ENCODE measurements around the gene RPS18. TPM values are rescaled to one million over a fixed set of nuclear protein-coding genes. Genes with fewer than 3 reads are reported as not detected.

The RPS18 gene
- total RNA-seq, 2 donors from 2014 or later: 2,541 to 3,009 TPM

DNA sequence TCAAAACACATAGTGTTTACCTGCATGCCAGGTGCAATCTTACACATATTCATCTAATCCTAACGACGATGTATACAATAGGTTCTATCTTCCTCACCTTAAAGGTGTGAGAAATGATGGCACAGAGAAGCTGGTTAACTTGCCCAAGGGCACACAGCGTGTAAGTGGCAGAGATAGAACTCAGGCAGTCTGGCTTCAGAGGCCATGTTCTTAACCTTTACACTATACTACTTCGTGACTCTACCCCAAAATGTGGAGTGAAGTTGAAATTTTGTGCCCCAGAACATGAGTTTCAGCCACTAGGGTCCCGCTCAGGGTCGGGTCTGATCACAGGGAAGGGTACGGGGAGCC lies 783 bp upstream of the RPS18 start:
- peaks cover 68% of the 10 kb centered on the region for H3K36me3 ChIP-seq (ENCODE audit: control insufficient read depth, insufficient read depth, low read length)

DNA sequence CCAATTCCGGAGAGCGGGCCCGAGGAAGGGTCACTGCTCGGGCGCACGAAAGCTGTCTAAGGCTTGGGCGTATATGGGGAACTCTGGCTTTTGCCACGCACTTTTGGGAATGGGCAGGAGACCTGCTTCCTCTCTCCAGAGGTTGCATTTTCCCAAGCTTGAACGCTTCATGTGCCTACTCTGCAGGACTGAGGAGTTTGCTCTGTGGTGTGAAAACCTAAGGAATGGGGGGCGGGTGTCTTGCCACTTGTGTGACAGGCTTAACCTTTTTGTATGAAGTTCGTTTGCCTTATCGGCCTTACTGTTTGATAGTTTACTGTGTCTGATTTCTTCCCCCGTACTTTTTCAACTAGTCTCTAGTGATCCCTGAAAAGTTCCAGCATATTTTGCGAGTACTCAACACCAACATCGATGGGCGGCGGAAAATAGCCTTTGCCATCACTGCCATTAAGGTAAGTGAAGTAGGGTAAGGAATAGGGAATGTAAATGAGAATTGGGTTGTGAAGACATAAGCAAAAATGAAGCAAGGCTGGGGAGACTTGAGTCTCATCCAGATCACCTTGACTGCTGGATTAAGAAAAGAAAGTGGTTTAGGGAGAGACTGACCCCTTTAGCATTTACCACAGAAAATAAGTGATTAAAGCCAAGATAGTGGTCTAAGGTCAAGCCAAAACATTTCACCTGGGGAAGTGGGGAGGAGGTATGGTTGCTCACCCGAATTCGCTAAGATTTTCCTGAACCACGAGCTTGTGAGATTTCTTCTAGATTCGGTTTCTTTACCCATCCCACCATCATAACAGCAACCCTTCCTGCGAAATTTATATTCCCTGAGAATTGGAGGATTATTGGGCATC lies 627 bp downstream of the RPS18 start:
- Histone ChIP-seq H3K27ac (ENCODE audit: low read depth, low read length) (peak overlapping the region; percentile 85), H3K9ac (ENCODE audit: extremely low read depth, low read length, poor library complexity, severe bottlenecking) (peak overlapping the region; percentile 91), H3K9me3 (ENCODE audit: control insufficient read depth, low read length) (no peaks in the 10 kb centered on the region), H3K36me3 (ENCODE audit: control insufficient read depth, insufficient read depth, low read length) (peaks cover 62% of the 10 kb centered on the region), H3K4me3 (ENCODE audit: low read length) (peak overlapping the region; percentile 98), H3K4me1 (ENCODE audit: control insufficient read depth, insufficient read depth, low read length) (no peaks in the 10 kb centered on the region), H3K27me3 (ENCODE audit: control insufficient read depth, insufficient read depth, low read length, poor library complexity, severe bottlenecking) (no peaks in the 10 kb centered on the region)
- Mint-ChIP-seq H3K27ac (peak overlapping the region; percentile 91), H3K27me3 (ENCODE audit: insufficient read depth) (no peaks in the 10 kb centered on the region), H3K36me3 (ENCODE audit: low read depth) (peaks cover 58% of the 10 kb centered on the region), H3K4me1 (peaks cover 31% of the 10 kb centered on the region), H3K4me3 (peak overlapping the region; percentile 98), H3K9me3 (no peaks in the 10 kb centered on the region)
- no peak for DNase-seq
- TF ChIP-seq, protein P1, sequence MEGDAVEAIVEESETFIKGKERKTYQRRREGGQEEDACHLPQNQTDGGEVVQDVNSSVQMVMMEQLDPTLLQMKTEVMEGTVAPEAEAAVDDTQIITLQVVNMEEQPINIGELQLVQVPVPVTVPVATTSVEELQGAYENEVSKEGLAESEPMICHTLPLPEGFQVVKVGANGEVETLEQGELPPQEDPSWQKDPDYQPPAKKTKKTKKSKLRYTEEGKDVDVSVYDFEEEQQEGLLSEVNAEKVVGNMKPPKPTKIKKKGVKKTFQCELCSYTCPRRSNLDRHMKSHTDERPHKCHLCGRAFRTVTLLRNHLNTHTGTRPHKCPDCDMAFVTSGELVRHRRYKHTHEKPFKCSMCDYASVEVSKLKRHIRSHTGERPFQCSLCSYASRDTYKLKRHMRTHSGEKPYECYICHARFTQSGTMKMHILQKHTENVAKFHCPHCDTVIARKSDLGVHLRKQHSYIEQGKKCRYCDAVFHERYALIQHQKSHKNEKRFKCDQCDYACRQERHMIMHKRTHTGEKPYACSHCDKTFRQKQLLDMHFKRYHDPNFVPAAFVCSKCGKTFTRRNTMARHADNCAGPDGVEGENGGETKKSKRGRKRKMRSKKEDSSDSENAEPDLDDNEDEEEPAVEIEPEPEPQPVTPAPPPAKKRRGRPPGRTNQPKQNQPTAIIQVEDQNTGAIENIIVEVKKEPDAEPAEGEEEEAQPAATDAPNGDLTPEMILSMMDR (conservative IDR thresholded peaks at IDR 0.05): no peak
- WGBS, 2 experiments (ENCODE audit: insufficient coverage in 1 of 2, insufficient read length in 1 of 2): 0 to 2% methylated on average over 8 to 22 of the region's 22 CpGs

More for the DNA sequence above, 783 bp upstream of the RPS18 start:
- Mint-ChIP-seq H3K27me3 (ENCODE audit: insufficient read depth) (no peaks in the 10 kb centered on the region), H3K9me3 (no peaks in the 10 kb centered on the region), H3K36me3 (ENCODE audit: low read depth) (peaks cover 65% of the 10 kb centered on the region), H3K4me3 (peak overlapping the region; percentile 98), H3K4me1 (peaks cover 23% of the 10 kb centered on the region), H3K27ac (peak overlapping the region; percentile 100)
- peak overlapping the region; percentile 98 for H3K4me3 ChIP-seq (ENCODE audit: low read length)
- no peaks in the 10 kb centered on the region for H3K27me3 ChIP-seq (ENCODE audit: control insufficient read depth, insufficient read depth, low read length, poor library complexity, severe bottlenecking)
- H3K27ac ChIP-seq (ENCODE audit: low read depth, low read length): peak overlapping the region; percentile 76
- 0 to 7% methylated on average over 5 to 7 of the region's 7 CpGs for WGBS, 2 experiments (ENCODE audit: insufficient coverage in 1 of 2, insufficient read length in 1 of 2)
- no peak for DNase-seq
- peaks cover 3% of the 10 kb centered on the region for H3K4me1 ChIP-seq (ENCODE audit: control insufficient read depth, insufficient read depth, low read length)
- TF ChIP-seq, protein P1 (conservative IDR thresholded peaks at IDR 0.05): peak; percentile 38
- peak overlapping the region; percentile 77 for H3K9ac ChIP-seq (ENCODE audit: extremely low read depth, low read length, poor library complexity, severe bottlenecking)
- no peaks in the 10 kb centered on the region for H3K9me3 ChIP-seq (ENCODE audit: control insufficient read depth, low read length)

DNA sequence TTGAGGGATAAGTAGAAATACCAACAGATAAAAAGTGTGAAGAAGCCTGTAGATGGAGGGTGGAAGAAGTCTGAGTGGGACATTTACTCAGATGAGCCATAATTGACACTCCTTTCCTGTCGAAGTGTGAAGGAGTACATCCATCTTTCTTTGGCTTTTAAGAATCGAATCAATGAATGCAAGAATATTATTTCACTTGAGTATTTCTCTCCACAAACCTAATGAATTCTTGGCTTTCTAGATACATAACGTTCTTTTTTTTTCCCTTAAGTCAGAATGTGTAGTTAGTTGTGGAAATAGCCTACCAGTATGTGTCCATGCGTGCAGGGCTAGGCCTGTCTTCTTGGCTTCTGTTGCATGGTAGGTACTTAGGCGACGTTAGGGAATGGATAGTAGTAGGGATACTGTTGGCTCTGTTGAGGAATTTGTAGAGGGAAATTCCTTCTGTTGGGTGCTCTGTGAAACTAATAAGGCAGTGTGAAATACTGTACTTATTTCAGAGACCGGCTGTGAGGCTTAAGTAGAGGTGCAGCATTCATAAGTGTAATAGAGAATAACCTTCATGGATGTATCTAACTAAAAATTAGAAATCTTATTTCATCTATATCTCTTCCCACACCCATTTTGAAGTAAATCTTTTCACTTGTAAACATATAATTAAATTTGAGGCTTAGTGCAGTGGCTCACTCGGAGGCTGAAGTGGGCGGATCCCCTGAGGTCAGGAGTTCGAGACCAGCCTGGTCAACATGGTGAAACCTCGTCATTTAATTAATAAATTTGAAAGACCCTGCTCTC lies 1.5 kb downstream of the RPS18 start:
- Mint-ChIP-seq H3K36me3 (ENCODE audit: low read depth) (peaks cover 52% of the 10 kb centered on the region), H3K9me3 (no peaks in the 10 kb centered on the region), H3K4me1 (peaks cover 35% of the 10 kb centered on the region), H3K4me3 (peak overlapping the region; percentile 98), H3K27me3 (ENCODE audit: insufficient read depth) (no peaks in the 10 kb centered on the region), H3K27ac (peak overlapping the region; percentile 91)
- Histone ChIP-seq H3K4me1 (ENCODE audit: control insufficient read depth, insufficient read depth, low read length) (no peaks in the 10 kb centered on the region), H3K27me3 (ENCODE audit: control insufficient read depth, insufficient read depth, low read length, poor library complexity, severe bottlenecking) (no peaks in the 10 kb centered on the region), H3K27ac (ENCODE audit: low read depth, low read length) (no peak overlapping the region), H3K9me3 (ENCODE audit: control insufficient read depth, low read length) (no peaks in the 10 kb centered on the region), H3K36me3 (ENCODE audit: control insufficient read depth, insufficient read depth, low read length) (peaks cover 54% of the 10 kb centered on the region), H3K4me3 (ENCODE audit: low read length) (peak overlapping the region; percentile 98), H3K9ac (ENCODE audit: extremely low read depth, low read length, poor library complexity, severe bottlenecking) (peak overlapping the region; percentile 91)
- 65 to 75% methylated on average over 7 to 11 of the region's 11 CpGs for WGBS, 2 experiments (ENCODE audit: insufficient coverage in 1 of 2, insufficient read length in 1 of 2)
- no peak for DNase-seq
- TF ChIP-seq, protein P1 (conservative IDR thresholded peaks at IDR 0.05): no peak
